Measurements from ENCODE around the gene GLI3.

The GLI3 gene

DNA sequence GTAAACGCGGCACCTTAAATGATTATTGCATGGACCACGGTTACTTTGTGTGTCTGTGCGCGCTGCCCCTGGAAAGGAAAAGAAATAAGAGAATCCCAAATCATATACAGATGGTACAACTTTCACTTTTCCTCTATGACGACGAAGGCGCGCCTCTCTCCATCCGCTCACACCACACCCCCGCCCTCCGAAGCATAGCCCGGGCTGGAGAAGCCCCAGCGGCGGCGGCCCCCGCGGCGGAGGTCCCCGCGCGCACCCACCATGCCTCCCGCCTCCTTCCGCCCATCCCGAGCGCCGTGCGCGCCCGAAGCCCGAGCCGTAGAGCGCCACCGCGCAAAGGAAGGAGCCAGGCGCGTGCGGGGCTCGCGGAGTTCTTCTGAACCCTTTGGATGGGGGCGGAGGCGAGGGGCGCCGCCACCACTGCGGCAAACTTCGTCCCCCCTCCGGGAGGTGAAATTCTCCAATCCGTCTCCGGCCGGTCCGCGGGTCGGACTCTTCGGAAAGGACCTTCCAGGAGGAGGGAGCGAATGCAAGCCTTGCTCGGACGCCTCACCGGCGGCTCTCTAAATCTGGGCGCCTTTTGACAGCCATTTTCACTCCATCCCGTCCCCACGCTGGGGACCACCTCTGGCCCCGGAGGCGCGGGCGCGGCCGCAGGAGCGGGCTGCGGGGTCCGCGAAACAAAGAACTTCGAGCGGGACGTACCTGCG is 588 bp downstream of the GLI3 start:
- H3K36me3 ChIP-seq = no peaks in the 10 kb centered on the region
- H3K4me1 ChIP-seq (ENCODE audit: control insufficient read depth in 1 of 2, insufficient read depth in 1 of 2, low read depth in 1 of 2, low read length in 1 of 2) = peaks cover 4 to 5% of the 10 kb centered on the region in 2 experiments
- peaks cover 100% of the 10 kb centered on the region for H3K27me3 ChIP-seq
- TF ChIP-seq, protein P1, sequence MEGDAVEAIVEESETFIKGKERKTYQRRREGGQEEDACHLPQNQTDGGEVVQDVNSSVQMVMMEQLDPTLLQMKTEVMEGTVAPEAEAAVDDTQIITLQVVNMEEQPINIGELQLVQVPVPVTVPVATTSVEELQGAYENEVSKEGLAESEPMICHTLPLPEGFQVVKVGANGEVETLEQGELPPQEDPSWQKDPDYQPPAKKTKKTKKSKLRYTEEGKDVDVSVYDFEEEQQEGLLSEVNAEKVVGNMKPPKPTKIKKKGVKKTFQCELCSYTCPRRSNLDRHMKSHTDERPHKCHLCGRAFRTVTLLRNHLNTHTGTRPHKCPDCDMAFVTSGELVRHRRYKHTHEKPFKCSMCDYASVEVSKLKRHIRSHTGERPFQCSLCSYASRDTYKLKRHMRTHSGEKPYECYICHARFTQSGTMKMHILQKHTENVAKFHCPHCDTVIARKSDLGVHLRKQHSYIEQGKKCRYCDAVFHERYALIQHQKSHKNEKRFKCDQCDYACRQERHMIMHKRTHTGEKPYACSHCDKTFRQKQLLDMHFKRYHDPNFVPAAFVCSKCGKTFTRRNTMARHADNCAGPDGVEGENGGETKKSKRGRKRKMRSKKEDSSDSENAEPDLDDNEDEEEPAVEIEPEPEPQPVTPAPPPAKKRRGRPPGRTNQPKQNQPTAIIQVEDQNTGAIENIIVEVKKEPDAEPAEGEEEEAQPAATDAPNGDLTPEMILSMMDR (IDR thresholded peaks at IDR 0.05) = no peak
- H3K27ac ChIP-seq = no peak overlapping the region
- peak overlapping the region; percentile 17 to 42 for H3K4me3 ChIP-seq (ENCODE audit: low read depth in 1 of 2, low read length in 1 of 2)
- H3K9me3 ChIP-seq = no peaks in the 10 kb centered on the region

DNA sequence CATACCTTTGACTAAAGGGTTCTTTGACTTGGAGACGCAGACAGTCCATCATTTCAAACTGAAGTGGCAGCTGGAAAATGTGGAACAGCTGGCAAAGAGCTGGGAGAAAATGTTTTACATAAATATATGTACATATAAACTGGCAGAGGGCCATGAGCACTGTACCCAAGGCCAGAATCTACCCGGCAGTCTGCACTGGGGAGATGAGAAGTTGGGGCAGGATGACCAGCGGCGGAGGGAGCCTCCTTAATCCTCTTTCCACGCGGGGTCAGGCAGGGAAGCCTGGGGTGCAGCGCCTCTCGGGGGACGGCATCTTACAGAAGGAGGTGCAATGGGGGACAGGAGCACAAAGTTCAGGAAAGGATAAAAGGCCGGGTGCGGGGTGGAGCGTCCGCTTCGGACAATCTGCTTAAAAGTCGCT is 1.3 kb downstream of the GLI3 start:
- Histone ChIP-seq H3K4me3 (ENCODE audit: low read depth in 1 of 2, low read length in 1 of 2) (no peak overlapping the region), H3K9me3 (no peaks in the 10 kb centered on the region), H3K27me3 (peaks cover 100% of the 10 kb centered on the region), H3K27ac (no peak overlapping the region), H3K4me1 (ENCODE audit: control insufficient read depth in 1 of 2, insufficient read depth in 1 of 2, low read depth in 1 of 2, low read length in 1 of 2) (peaks cover 4 to 5% of the 10 kb centered on the region in 2 experiments), H3K36me3 (no peaks in the 10 kb centered on the region)
- TF ChIP-seq, protein P1 (IDR thresholded peaks at IDR 0.05) = no peak

DNA sequence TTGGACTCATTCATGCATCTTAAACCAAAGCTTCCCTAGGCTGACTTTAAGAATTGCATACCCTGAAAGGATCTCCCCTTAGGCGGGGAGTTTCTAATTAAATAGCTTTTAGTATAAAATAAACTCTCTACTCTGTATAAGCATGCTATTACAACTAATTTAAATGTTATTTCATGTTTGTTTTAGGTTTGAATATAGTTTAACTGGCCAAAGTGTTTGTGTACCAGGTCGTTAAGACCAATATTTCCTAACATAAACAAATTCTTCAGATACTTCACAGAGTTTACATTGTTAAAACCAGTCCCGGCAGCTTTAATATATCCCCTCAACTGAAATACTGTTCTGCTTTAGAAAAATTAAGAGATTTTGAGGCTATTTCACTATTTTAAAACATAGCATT is 2.3 kb downstream of the GLI3 start:
- TF ChIP-seq, protein P1 (IDR thresholded peaks at IDR 0.05) = no peak
- no peaks in the 10 kb centered on the region for H3K9me3 ChIP-seq
- no peak overlapping the region for H3K27ac ChIP-seq
- peaks cover 4 to 5% of the 10 kb centered on the region in 2 experiments for H3K4me1 ChIP-seq (ENCODE audit: control insufficient read depth in 1 of 2, insufficient read depth in 1 of 2, low read depth in 1 of 2, low read length in 1 of 2)
- H3K27me3 ChIP-seq = peaks cover 100% of the 10 kb centered on the region
- H3K36me3 ChIP-seq = no peaks in the 10 kb centered on the region
- H3K4me3 ChIP-seq (ENCODE audit: low read depth in 1 of 2, low read length in 1 of 2) = no peak overlapping the region

DNA sequence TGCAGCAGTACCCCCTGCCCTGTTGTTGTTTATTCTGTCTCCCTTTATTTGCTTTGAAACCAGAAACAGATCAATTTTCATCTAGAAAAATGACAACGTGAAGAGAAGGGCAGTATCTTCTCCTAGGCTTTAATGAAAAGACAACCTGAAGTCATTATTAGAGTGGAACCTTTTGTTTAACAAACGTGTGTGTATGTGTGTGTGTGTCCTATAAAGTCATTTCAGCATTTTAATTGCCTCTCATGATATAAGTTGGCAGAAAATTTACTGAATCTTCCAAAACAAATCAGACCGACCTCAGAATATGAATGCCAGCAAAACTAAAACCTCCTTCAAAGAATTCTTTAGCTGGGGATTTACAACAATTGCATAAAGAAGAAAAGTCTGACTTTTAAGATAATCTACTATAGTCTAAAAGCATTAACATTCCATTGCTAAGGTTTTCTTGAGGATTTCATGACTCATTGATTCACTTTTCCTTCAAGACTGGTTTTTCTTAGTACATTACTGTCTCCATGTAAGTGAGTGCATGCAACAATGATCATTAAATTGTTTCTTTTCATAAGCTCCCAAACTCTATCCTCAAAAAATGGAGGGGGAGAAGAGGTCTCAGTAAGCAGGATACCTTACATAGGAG is 3.2 kb downstream of the GLI3 start:
- Histone ChIP-seq H3K4me1 (ENCODE audit: control insufficient read depth in 1 of 2, insufficient read depth in 1 of 2, low read depth in 1 of 2, low read length in 1 of 2) (peaks cover 4 to 5% of the 10 kb centered on the region in 2 experiments), H3K4me3 (ENCODE audit: low read depth in 1 of 2, low read length in 1 of 2) (no peak overlapping the region), H3K27me3 (peaks cover 100% of the 10 kb centered on the region), H3K36me3 (no peaks in the 10 kb centered on the region), H3K27ac (no peak overlapping the region), H3K9me3 (no peaks in the 10 kb centered on the region)
- TF ChIP-seq, protein P1 (IDR thresholded peaks at IDR 0.05) = no peak

DNA sequence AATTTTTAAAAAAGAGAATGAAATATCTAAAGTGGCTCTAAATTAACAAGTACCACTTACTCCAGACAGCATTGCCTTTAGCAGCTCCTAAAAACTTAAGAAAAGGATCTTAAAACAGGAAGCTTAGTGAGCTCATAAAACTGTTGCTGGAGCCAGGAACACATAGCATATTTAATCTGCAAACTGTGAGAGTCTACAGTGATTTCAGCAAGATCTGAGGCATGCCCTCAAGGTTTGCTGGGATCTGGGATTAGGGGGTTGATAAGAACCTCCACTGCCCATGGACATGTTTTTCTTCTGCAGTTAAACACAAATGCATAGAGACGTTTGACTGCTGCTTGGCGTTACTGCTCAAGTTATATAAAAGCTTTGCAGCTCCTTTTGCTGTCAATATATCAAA is 3.8 kb downstream of the GLI3 start:
- peaks cover 100% of the 10 kb centered on the region for H3K27me3 ChIP-seq
- TF ChIP-seq, protein P1 (IDR thresholded peaks at IDR 0.05) = no peak
- H3K27ac ChIP-seq = no peak overlapping the region
- no peaks in the 10 kb centered on the region for H3K36me3 ChIP-seq
- no peak overlapping the region for H3K4me3 ChIP-seq (ENCODE audit: low read depth in 1 of 2, low read length in 1 of 2)
- no peaks in the 10 kb centered on the region for H3K9me3 ChIP-seq
- peaks cover 4 to 5% of the 10 kb centered on the region in 2 experiments for H3K4me1 ChIP-seq (ENCODE audit: control insufficient read depth in 1 of 2, insufficient read depth in 1 of 2, low read depth in 1 of 2, low read length in 1 of 2)

All from neutrophil (primary cell).